ENCODE results near the gene SMAGP. TPM values are rescaled to one million over a fixed set of nuclear protein-coding genes. Genes with fewer than 3 reads are reported as not detected.
"Not testable (repeated sequence)": the region's sequence is repeated elsewhere in the genome, so short reads cannot be mapped to it uniquely, and the experiment has no call there.

SMAGP gene
- total RNA-seq, 2 donors from 2014 or later = 0.41 to 1.5 TPM

DNA sequence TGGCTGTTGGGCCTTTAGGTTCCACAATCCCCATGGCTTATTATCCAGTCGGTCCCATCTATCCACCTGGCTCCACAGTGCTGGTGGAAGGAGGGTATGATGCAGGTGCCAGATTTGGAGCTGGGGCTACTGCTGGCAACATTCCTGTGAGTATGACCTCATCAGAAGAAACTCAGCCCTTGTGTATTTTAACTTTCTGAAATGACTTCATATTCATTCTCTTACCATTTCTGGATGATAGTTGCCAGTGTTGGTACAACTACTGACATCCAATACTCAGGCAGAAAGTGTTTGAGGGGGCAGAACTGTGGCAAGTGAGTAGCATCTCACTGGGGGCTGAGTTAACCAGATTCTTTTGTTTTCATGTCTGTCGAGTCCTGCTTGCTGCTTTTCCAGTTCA lies 29.2 kb downstream of the SMAGP start:
- no peaks in the 10 kb centered on the region for H3K9me3 Mint-ChIP-seq
- peak overlapping the region; percentile 97 to 100 for H3K27ac Mint-ChIP-seq

DNA sequence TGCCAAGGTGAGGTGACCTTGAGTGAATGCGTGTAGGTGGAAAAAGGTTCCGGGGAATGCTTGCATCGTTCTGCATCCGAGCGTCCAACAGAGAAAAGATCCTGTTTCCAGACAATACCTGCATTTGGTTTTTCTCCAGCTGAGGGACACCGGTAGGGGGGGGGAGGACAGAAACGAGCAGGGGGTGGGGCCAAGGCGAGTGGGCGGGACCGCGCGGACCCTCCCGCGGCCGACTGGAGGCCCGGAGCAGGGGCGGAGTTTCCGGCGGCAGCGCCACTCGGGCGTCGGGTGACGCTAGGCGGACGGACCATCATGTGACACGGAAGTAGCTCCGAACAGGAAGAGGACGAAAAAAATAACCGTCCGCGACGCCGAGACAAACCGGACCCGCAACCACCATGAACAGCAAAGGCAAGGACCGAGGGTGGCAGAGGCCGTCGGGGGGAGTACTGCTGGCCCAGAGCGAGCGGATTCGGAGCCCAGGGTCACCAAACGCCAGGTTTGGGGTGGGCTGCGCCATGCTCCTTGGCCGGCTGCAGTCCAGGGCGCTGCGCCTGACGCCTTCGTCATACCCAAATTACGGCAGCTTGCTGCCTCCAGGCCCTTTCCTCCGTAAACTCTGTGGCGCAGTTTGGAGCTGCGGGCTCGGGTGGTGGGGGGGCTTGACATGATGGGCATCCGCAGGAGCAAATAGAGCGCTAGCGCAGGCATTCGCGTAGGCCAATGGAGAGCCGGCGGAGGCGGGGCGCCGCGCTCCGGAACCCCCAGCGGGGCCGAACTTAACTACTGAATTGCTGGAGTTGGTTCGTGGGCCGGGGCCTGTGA lies 31.5 kb downstream of the SMAGP start, which contains the start of gene DAZAP2:
Gene DAZAP2 (plus strand): TSS at position 317 of the 825 bp plus-strand sequence. CDS start 82 bp downstream, at position 399.
- peak within 1 kb of the TSS; percentile 100 for H3K27ac Mint-ChIP-seq
- ATAC-seq (peak; percentile 94 to 96), DNase-seq (ENCODE audit: low spot score in 2 of 2) (peak; percentile 92 to 95)
- H3K9me3 Mint-ChIP-seq = no peaks in the 10 kb centered on the region
- peaks cover 26 to 43% of the 10 kb centered on the region in 2 donors for H3K36me3 Mint-ChIP-seq

More for the DNA sequence above, 29.2 kb downstream of the SMAGP start:
- peaks cover 26 to 47% of the 10 kb centered on the region in 2 donors for H3K36me3 Mint-ChIP-seq
- ATAC-seq (no peak), DNase-seq (ENCODE audit: low spot score in 2 of 2) (no peak)

DNA sequence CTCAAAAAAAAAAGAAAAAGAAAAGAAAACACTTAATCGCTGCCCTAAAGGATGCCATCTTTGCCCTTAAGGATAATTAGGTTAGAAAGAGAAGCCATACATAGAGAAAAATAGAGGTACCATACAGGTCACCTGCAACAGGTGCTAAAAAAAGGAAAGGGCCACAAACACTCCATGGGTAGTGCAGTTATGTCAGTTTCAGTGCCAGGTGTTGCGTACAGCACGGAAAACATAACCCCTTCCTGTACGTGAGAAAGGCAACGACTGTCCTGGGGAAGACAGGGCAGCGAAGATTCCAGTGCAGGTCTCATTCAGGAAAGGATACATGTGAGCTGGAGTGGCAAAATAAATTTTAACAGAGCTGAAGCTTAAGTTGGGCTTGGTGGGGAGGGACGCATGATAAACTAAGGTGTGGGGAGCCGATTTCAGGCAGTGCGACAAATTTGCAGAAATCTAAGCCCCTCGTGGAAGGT lies 32.1 kb downstream of the SMAGP start:
- peak; percentile 6 to 8 for ATAC-seq
- H3K27ac Mint-ChIP-seq = peak overlapping the region; percentile 100

DNA sequence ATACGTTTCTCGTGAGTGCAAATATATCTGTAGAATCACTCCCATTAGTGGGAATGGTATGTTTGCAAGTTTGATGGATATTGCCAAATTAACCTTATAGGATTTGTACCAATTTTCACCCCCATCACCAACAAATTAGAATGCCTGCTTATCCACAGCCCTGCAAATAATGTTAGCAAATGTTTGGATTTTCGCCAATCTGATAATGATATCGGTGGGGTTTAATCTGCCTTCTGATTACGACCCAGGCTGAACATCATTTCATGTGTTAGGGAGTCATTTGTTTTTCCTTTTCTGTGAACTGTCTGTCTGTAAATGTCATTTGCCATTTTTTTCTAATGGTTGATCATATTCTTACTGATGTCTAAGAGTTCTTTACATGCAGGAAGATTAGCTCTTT lies 35.7 kb downstream of the SMAGP start:
- peaks cover 9 to 10% of the 10 kb centered on the region in 2 donors for H3K36me3 Mint-ChIP-seq

More for the DNA sequence above, 32.1 kb downstream of the SMAGP start:
- Mint-ChIP-seq H3K9me3 (no peaks in the 10 kb centered on the region), H3K36me3 (peaks cover 26 to 41% of the 10 kb centered on the region in 2 donors)
- no peak for DNase-seq (ENCODE audit: low spot score in 2 of 2)

DNA sequence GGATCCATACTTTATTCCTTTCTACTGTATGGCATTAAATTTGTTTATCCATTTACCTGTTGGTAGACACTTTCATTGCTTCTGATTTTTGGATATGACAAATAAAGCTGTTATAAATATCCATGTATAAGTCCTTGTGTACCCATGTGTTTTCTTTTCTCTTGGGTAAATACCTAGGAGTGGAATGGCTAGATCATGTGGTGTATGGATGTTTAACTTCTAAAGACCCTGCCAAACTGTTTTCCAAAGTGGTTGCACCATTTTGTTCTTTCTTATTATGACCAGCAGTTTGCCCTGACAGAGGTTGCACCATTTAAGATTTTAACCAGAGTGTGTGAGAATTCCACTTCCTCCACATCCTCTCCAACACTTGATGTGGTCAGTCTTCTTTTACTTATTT lies 37.6 kb downstream of the SMAGP start:
- Mint-ChIP-seq H3K36me3 (no peaks in the 10 kb centered on the region), H3K9me3 (no peaks in the 10 kb centered on the region), H3K27ac (no peak overlapping the region)
- DNase-seq (ENCODE audit: low spot score in 2 of 2) (no peak), ATAC-seq (no peak)

More for the DNA sequence above, 35.7 kb downstream of the SMAGP start:
- no peaks in the 10 kb centered on the region for H3K9me3 Mint-ChIP-seq
- H3K27ac Mint-ChIP-seq = no peak overlapping the region
- DNase-seq (ENCODE audit: low spot score in 2 of 2) (no peak), ATAC-seq (no peak)

DNA sequence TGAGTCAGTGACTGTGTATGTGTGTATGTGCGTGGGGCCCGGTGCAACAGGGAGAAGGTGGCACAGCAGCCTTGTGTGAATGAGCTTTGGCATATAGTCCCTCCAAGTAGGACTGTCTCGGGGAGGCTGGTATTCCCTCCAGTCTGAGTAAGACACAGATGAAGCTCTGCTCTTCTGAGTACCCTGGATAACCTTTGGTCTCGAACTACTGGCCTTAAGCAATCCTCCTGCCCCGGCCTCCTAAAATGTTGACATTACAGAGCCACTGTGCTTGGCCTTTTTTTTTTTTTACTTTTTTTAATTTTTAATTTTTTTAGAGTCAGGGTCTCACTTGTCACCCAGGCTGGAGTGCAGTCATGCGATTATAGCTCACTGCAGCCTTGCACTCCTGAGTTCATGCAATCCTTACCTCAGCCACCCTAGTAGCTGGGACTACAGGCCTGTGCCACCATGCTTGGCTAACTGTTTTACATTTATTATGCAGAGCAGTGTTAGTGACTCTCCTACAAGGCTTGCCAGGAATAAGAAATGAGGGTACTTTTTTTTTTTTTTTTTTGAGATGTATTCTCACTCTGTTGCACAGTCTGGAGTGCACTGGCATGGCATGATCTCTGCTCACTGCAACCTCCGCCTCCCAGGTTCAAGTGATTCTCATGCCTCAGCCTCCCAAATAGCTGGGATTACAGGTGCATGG lies 41.0 kb downstream of the SMAGP start:
- no peaks in the 10 kb centered on the region for H3K9me3 Mint-ChIP-seq
- no peak overlapping the region for H3K27ac Mint-ChIP-seq
- no peak for DNase-seq (ENCODE audit: low spot score in 2 of 2)
- no peak for ATAC-seq
- no peaks in the 10 kb centered on the region for H3K36me3 Mint-ChIP-seq

DNA sequence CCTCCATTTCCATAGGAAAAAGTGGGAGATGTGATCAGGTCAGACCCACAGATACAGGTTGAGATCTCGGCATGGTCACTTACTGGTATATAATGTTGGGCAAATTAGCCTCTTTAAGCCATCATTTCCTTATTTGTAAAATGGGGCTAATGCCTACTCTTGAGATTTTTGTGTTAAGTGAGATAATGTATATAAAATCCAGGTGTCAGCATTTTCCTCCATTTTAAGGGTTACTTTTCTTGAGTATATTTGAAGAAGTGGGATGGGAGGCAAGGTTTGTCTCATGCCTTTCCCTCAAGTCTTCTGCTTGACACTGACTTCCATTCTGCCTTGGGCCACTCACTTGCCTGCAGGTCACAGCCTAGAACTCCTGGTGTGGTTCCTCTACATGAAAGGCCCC lies 42.3 kb downstream of the SMAGP start:
- Mint-ChIP-seq H3K9me3 (no peaks in the 10 kb centered on the region), H3K27ac (no peak overlapping the region), H3K36me3 (no peaks in the 10 kb centered on the region)
- DNase-seq (ENCODE audit: low spot score in 2 of 2) (no peak), ATAC-seq (no peak)

DNA sequence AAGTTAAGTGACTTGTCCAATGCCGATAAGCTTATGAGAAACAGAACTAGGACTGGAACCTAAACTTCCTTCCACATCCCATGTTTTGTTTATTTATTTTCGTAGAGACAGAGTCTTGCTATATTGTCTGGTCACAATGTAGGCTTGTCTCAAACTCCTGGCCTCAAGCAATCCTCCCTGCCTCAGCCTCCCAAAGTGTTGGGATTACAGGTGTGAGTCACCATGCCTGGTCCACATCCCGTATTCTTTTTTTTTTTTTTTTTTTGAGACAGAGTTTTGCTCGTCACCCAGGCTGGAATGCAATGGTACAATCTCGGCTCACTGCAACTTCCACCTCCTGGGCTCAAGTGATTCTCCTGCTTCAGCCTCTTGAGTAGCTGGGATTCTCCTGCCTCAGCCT lies 43.1 kb downstream of the SMAGP start:
- H3K36me3 Mint-ChIP-seq; H3K9me3 Mint-ChIP-seq; ATAC-seq; H3K27ac Mint-ChIP-seq; DNase-seq (ENCODE audit: low spot score in 2 of 2): not testable (repeated sequence)

DNA sequence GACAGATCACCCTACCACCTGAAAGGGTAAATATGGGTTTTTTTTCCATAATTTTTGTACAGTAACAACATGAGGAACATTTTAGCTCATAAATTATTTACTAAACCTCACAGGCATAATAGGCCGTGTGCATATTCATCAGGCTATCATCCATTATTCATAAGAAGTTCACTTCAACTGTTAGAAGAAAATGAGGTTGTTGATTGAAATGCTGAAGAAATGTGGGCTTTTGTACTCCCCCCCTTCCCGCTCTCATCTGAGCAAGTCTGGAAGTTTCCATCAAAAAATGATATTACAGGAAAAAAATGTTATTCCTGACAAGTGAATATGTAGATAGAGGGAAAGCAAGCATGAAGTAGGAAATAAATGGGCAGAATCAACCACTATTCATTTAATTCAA lies 44.4 kb downstream of the SMAGP start:
- Mint-ChIP-seq H3K9me3 (no peaks in the 10 kb centered on the region), H3K27ac (no peak overlapping the region), H3K36me3 (no peaks in the 10 kb centered on the region)
- DNase-seq (ENCODE audit: low spot score in 2 of 2) (no peak), ATAC-seq (no peak)

DNA sequence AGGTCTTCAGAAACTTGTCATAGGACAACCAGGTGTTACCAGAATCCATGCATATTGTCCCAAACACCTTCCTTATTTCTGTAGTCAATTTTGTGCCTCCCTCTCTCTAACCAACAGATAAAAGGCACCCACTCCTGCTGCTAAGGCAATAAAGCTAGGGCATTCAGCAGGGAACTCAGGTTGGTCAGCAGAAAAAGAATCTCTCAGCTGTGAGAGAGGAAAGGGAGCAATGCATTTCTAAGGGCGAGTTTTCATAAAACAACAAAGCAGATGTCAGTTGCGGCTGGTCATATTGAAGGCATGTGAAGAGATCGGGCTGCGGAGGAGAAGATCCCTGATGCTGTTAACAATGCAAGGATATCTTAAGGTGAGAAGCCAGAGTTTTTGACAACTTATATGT lies 45.0 kb downstream of the SMAGP start:
- Mint-ChIP-seq H3K9me3 (no peaks in the 10 kb centered on the region), H3K27ac (no peak overlapping the region), H3K36me3 (no peaks in the 10 kb centered on the region)
- DNase-seq (ENCODE audit: low spot score in 2 of 2) (no peak), ATAC-seq (no peak)

DNA sequence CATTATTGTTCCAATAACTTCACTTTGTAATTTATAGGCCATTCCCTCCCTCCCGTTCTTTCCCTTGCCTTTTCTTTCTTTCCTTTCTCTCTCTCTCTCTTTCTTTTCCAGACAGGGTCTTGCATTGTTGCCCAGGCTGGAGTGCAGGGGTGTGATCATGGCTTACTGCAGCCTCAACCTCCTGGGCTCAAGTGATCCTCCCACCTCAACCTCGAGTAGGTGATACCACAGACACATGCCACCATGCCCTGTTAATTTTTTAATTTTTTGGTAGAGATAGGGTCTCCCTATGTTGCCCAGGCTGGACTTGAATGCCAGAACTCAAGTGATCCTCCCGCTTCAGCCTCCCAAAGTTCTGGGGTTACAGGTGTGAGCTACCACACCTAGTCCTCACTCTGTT lies 45.6 kb downstream of the SMAGP start:
- Mint-ChIP-seq H3K9me3 (no peaks in the 10 kb centered on the region), H3K36me3 (no peaks in the 10 kb centered on the region), H3K27ac (no peak overlapping the region)
- ATAC-seq (no peak), DNase-seq (ENCODE audit: low spot score in 2 of 2) (no peak)

DNA sequence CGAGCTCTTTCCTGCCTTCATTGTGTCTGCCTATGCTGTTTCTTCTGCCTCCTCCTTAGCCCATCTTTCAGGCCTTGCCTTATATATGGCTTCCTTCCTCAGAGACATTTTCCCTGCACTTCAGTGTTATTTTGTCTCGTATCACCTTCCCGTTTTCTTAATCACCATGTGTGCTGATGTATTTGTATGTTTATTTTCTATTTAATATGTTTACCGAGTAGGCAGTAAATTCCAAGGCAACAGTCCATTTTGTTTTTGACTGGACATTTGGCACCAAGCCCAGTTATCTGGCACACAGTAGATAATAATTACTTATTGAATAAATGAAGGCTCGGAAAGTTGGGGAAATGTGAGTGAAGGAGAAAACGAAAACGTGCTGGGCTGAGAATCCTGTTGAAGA lies 47.8 kb downstream of the SMAGP start:
- no peak for ATAC-seq
- no peak overlapping the region for H3K27ac Mint-ChIP-seq
- no peaks in the 10 kb centered on the region for H3K9me3 Mint-ChIP-seq
- DNase-seq (ENCODE audit: low spot score in 2 of 2) = no peak
- peaks cover 0 to 5% of the 10 kb centered on the region in 2 donors for H3K36me3 Mint-ChIP-seq

DNA sequence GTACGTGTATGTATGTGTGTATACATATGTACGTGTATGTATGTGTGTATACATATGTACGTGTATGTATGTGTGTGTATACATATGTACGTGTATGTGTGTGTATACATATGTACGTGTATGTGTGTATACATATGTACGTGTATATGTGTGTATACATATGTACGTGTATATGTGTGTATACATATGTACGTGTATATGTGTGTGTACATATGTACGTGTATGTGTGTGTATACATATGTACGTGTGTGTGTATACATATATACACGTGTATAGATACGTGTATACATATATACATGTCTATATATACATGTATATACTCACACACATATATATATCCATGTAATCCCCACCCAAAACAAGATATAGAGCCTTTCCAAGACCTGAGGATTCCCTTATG lies 50.4 kb downstream of the SMAGP start:
- not testable (repeated sequence) for H3K36me3 Mint-ChIP-seq, H3K9me3 Mint-ChIP-seq

DNA sequence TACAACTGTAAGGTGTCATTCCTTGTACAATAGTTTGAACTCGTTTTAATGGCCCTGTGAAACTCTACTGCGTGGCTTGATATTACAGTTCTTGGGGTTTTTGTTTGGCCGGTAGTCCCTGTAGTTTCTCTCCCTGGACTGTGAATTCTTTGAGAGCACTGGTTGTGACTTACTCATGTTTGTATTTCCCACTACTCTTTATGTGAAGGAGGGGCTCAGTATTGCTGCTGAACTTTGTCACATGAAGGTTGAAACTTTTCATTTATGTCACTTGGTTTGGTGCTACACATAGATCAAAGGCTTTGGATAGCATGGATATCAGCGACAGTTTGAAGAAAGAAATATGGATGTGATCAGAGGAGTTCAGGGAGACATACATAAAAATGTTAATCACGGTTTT lies 50.9 kb downstream of the SMAGP start:
- no peak for ATAC-seq
- peak overlapping the region; percentile 25 to 91 for H3K27ac Mint-ChIP-seq

More for the DNA sequence above, 50.4 kb downstream of the SMAGP start:
- not testable (repeated sequence) for ATAC-seq; H3K27ac Mint-ChIP-seq; DNase-seq (ENCODE audit: low spot score in 2 of 2)

DNA sequence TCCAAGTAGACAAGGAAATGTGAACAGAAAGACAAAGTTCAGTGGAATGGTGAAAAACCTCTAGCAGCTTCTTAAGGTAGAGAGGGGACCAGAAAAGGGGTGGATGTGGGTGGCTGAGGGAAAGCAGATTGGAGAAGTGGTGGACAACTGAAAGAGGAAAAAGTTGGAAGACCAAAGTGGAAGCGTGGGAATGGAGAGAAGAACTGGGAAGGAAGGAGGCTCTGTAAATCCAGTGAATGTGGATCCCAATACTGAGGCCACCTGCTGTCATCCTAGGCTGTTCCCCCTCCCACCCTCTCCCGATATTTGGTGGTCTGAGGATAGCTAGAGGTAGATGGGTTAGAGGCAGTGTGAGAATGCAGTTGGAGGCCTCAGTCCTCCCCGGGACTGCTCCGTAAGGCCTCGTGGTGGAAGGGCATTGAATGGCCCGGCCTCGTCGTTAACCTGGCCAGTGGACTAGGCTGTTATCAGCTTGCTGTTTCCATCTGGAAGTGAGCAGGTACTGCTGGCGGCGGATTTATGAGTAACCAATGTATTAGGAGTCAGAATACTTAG lies 51.5 kb downstream of the SMAGP start:
- ATAC-seq (no peak), DNase-seq (ENCODE audit: low spot score in 2 of 2) (no peak)
- H3K9me3 Mint-ChIP-seq = peaks cover 0 to 4% of the 10 kb centered on the region in 2 donors
- H3K27ac Mint-ChIP-seq = peak overlapping the region; percentile 68 to 91
- peaks cover 5 to 6% of the 10 kb centered on the region in 2 donors for H3K36me3 Mint-ChIP-seq

More for the DNA sequence above, 50.9 kb downstream of the SMAGP start:
- no peak for DNase-seq (ENCODE audit: low spot score in 2 of 2)
- Mint-ChIP-seq H3K9me3 (peaks cover 0 to 2% of the 10 kb centered on the region in 2 donors), H3K36me3 (peaks cover 3 to 5% of the 10 kb centered on the region in 2 donors)

DNA sequence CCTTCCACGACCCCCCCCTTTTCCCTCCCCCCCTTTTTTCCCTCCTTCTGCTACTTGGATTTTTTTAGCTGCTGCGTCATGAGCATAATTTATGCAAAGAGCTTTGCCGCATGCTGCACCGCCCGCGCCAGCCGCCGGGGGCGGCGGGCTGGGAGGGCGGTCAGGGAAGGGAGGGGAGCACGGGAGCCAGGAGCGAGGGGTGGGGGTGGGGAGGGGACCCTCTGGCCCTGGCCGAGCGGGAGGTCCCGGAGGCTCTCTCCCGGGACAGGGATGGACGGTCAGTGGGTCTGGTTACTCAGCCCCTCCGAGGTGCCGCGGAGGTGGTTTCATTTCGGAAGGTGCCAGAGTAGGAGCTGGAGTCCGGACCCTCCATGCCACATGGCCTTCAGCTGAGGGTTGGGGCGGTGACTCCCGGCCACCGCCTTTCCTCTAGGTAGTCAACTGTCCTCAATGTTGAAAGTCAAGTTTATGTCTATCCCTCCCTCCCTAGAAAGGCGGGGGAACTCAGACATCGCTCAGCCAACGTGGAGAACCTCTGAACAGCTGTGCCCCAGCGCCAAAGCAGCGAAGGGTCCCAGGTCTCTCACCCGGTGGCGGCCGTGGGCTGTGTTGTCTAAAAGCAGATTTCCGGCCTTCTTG lies 52.1 kb downstream of the SMAGP start, which contains the start of gene POU6F1:
Gene POU6F1 (minus strand): TSS at position 95 of the 639 bp plus-strand sequence. CDS start 11,226 bp downstream, outside the sequence.
- ATAC-seq (peak; percentile 82), DNase-seq (ENCODE audit: low spot score in 2 of 2) (peak; percentile 65 to 74)
- peaks cover 0 to 4% of the 10 kb centered on the region in 2 donors for H3K9me3 Mint-ChIP-seq
- H3K27ac Mint-ChIP-seq = peak within 1 kb of the TSS; percentile 72 to 91
- peaks cover 5 to 6% of the 10 kb centered on the region in 2 donors for H3K36me3 Mint-ChIP-seq
